Suppressor macrophage (primary cell): Measurements from ENCODE around the gene RFXANK.

Experiments used
- DNase-seq, 4 experiments: peaks; one replicate each; pipeline ENCODE4 v3.0.0-alpha.2; 2020 to 2022

RFXANK gene

GRCh38 chr19:19232261-19232721 lies 40.2 kb downstream of the RFXANK start:
- no peak for DNase-seq

- DNase-seq, result no peak
Measured at GRCh38 chr19:19234220-19234816, 42.3 kb downstream of the RFXANK start.

GRCh38 chr19:19236173-19236572 lies 44.1 kb downstream of the RFXANK start:
- no peak for DNase-seq

GRCh38 chr19:19238126-19238894 lies 46.3 kb downstream of the RFXANK start:
- DNase-seq, result no peak

GRCh38 chr19:19239675-19240074 lies 47.6 kb downstream of the RFXANK start:
- DNase-seq, result no peak

- no peak for DNase-seq
Measured at GRCh38 chr19:19240476-19240875, 48.4 kb downstream of the RFXANK start.

GRCh38 chr19:19250196-19250801 lies 58.2 kb downstream of the RFXANK start:
- no peak for DNase-seq
